Measurements from ENCODE around the gene MLIP.

MLIP gene

GRCh38 chr6:54308289-54308985 lies 197.2 kb downstream of the MLIP start, which contains the start of gene TINAG:
TSS of gene TINAG (plus strand) at chr6:54308441. CDS start at chr6:54308551, 110 bp downstream.
- no peak for DNase-seq (ENCODE audit: low read depth, low spot score)
- no peak within 1 kb of the TSS for H3K4me3 ChIP-seq (ENCODE audit: low read length)

GRCh38 chr6:54308986-54309315 lies 197.7 kb downstream of the MLIP start:
- no peak for DNase-seq (ENCODE audit: low read depth, low spot score)
- H3K4me3 ChIP-seq (ENCODE audit: low read length) = no peak overlapping the region

GRCh38 chr6:54310377-54311152 lies 199.3 kb downstream of the MLIP start:
- no peak overlapping the region for H3K4me3 ChIP-seq (ENCODE audit: low read length)
- no peak for DNase-seq (ENCODE audit: low read depth, low spot score)

GRCh38 chr6:54315656-54316055 lies 204.4 kb downstream of the MLIP start:
- no peak overlapping the region for H3K4me3 ChIP-seq (ENCODE audit: low read length)
- DNase-seq (ENCODE audit: low read depth, low spot score) = no peak
